Stimulated activated CD8-positive, alpha-beta memory T cell treated with anti-CD3 and anti-CD28 coated beads, Interleukin-12 subunit alpha, Interleukin-12 subunit beta, amount 100 ng/mL, for 1 hour (primary cell): ENCODE results near the gene COL4A6.

Experiments used
- DNase-seq: peaks from one replicate; pipeline ENCODE4 v3.0.0-alpha.2; 2020; ENCODE audit warnings: low read depth

COL4A6 gene

DNA sequence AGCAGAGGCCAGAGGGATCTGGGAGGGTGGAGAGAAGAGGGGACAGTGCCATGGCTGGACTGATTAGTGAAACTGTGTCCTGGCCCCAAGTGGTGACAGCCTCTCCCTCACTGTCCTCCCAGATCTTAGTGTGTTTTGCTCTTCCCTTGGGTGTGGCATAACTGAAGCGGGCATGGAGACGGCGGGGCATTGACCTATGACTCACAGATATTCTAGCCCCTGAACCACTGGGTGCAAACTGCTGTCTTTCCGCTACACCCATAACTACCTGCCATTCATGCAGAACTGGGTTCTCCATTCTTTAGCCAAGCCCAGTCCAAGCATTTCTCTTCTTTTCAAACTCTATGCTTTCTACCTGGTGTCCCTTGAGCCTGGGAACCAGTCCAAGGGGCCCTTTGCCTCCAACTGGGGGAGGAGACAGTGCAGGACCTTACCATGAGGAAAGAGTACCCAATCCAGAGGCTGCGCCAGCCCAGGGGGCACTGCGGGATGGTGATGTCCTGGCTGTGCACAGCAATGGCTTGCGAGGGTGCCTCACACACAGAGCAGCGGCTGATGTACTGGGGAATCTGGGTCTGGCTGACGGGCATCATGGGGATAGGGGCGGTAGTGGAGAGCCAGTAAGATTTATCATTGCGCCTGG, 279.1 kb downstream of the COL4A6 start:
- no peak for DNase-seq

DNA sequence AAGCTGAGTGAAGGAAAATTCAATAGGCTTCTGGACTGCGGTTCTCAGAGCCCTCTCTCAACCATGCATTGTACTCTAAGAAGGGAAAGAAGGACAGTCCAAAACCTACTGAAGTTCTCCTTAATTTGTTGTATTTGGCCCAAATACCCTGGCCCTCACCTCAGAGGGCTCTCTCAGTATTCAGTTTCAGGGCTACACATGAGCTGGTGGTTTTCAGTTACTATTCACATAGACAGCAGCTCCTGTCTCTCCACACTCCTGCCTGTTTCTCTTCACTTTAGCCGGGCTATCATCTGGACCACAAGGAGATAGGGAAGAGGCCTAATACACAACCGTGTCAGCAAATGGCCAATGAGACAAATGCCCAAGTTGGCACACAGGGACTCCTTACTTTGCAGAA, 280.6 kb downstream of the COL4A6 start:
- no peak for DNase-seq

DNA sequence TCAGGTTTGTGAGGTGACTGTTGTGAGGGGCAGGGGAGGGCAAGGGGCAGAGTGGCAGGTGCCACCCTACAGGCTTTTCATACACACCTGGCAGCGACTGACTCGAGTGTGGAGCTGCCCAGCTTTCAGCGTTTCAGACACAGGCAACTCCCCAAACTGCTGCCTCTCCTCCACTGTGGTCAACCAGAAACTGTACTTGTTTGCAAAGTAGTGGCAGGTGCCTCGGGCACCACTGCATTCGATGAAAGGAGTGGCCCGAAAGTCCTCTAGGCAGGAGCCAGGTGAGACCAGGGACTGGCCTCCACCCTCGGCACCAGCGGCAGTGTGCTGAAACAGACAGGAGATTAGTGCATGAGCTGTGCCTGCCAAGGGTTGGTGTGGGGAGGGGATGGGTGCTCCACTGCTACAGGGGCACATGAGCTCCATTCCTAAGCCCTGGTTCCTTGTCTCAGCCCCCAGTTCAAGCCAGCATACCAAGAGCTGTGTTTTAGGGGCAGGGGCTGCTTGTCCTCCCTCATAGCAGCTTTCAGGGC, 281.2 kb downstream of the COL4A6 start:
- no peak for DNase-seq

DNA sequence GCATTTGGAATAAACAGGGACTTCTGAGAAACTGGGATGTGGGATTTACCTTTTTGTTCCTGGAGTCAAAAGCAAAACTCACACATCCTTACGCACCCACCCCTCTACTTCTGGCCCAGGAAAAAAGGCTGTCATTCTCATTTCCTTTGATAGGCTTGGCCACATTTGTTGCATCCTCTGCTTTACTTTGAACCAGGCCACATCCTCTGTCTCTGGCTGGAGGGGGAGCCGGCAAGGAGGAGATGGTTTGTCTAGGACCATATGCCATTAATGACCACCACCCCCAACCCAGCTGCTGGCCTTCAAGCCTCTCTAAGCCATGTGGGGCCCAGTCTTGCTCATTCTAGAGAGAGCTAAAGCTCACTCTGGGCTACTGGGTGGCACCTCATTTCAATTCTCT, 282.1 kb downstream of the COL4A6 start:
- DNase-seq = no peak

DNA sequence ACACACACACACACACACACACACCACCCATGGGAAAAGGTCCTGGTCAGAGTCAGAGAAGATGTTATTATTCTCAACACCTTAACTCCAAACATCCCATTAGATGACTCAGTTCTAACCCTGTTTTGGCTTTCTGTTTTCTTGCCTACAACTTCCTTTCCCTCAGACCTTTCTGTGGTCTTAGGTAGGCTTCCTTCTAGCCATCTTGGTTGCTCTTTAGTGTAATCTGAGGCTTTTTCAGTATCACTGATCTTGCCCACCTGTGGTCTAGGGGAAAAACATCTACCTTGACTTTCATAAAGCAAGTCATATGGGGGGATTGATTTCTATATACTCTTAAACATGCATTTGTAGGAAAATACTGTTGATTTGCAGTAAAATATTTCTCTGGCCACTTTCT, 289.7 kb downstream of the COL4A6 start:
- no peak for DNase-seq

DNA sequence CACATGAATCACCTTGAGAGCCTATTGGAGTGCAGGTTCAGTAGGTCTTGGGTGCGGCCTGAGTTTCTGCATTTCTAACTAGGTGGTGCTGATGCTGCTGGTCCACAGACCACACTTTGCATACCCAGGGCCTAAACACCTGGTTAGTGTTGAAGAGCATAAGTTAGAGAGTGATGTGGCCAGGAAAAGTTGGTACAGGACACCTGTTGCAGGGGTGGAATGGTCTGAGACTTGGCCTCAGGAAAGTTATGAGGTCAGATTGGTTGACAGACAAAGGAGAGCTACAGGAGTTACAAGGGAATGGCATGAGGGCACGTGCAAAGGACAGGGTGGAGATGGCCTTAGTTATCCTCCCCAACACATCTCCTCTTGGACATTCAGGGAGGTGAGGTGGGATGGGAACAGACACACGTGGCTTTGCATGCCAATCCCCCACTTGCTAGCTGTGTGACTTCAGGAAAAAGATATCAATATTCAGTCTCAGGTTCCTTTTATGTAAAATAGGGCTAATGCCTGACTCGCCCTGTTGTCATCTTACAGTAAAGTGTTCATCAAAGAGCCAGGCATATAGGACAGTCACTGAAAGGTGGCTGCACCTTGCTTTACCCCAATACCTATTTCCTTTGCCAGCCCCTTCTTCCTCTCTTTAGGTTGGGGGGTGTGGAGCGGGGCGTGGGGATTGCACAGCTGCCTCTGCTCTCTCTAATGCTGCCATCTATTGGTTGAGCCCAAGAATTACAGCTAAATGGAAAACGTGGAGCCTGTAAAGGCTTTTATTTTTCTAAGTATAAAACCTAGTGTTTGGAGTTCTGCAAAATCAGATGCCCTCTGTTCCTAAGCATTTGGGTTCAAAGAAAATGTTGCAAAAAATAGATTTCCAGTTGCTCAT, 299.2 kb downstream of the COL4A6 start:
- no peak for DNase-seq

DNA sequence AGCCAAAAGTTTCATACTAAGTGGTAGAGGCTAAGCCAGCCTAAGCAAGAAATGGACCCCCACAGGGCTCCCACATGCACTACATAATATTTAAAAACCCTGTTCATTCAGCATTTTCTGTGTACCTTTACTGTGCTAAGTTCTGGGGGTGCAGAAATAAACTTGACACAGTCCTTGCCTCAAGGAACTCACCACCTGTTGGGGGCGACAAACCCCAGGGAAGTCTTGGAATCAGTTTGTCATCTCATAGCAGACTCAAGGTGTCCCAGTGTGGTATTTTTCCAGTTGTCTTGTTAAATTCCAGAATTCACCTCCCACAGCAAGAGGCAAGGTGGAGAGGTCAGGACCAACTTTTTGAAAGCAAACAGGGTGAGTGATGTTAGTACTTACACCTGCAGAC, 303.5 kb downstream of the COL4A6 start:
- no peak for DNase-seq

DNA sequence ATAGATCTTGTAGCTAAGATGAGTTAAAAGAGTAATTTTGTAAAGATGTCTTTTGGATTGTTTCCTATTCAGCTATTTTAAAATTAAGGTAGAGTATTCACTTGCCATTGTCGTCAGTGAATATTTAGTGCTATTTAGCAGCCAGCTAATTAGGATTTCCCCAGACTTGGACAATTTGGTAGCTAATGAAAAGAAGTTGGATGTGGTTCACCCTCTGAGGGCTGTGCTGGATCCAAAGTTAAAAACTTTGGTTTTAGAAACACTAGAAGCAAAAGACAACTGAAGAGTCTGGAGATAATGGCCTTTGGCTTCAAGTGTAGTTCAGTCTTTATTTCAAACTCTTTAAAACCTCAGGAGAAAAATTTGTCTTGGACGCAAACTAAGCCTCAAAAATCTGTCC, 305.3 kb downstream of the COL4A6 start:
- DNase-seq = no peak

DNA sequence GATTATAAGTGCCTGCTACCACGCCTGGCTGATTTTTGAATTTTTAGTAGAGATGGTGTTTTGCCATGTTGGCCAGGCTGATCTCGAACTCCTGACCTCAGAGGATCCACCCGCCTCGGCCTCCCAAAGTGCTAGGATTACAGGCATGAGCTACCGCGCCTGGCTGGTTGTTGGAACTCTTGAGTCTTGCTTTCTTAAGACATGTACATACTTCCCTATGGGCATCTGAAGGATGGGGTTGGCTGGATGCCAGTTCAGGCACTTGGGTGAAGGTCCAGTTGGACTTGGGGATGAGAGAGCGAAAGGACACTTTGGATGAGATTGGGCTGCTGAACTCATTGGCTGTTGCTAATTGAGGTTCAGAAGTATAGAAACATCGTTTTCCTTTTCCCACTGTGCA, 306.2 kb downstream of the COL4A6 start:
- no peak for DNase-seq

DNA sequence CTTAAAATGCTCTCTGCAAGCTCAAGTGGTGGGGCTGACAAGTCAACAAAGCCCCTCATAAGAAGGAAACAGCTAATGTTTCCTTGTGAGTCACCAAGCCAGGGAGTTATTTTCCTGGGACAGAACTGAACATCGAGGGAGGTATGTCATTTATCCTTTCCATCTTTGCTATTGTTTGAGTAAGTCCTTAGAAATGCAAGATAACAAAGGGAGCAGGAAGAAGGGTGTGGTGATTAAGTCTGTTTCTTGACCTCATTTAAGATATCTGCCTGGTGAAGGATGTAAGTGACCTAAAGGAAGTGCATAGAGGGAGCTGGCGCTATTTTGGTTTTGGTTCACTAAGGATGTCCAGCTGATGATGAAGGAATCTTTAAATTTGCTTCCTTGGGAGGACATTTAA, 306.8 kb downstream of the COL4A6 start:
- no peak for DNase-seq

DNA sequence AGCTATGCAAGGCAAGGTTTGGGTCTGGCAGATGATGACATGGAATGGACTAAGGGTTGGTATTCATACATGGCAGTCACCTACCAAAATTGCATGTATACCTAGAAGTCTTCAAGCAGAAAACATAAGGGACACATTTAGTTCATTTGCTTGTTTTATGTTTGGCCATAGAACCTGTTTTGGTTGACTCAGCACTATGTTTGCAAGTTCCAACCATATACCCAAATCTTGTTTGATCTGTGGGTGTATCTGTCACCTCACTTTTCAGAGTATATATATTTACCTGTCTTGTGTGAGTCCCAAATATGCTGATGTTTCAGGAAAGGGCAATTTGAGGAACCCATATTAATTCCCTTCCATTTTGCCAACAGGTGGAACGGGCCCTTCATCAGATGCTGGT, 307.3 kb downstream of the COL4A6 start:
- DNase-seq = no peak

DNA sequence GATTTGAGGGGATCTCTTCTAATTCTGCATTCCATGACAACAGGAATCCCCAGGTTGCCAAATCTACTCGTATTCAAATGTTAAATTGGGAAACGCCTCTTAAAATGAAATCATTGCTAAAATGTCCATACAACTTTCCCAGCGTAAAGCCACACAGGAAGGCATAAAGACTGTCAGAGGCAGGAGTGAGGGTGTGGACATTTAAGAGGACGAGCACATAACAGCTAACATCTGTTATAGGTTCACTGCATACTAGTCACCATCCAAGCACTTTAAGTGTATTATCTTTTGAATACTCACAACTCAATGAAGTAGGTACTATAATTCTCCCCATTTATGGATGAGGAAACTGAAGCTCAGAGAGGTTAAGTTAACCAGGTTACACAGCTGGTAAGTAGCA, 311.1 kb downstream of the COL4A6 start:
- no peak for DNase-seq

DNA sequence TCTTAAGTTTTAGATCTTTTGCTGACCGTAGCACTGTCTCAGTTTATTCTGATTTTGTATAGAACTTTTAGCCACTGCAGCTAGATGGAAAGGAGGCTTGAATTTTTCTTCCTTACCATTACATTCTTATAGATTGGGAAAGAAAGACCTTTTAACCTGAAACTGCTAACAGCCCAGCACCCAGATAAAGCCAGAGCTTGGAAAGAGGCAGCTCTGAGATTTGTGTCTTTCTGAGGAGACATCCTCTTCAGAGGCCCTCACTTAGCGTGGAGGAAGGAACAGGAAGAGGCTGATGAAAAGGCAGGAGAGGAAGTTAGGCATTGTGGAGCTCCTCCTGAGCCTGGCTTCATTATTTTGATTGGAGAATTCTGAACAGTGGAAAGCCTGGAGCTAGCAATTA, 311.6 kb downstream of the COL4A6 start:
- no peak for DNase-seq

DNA sequence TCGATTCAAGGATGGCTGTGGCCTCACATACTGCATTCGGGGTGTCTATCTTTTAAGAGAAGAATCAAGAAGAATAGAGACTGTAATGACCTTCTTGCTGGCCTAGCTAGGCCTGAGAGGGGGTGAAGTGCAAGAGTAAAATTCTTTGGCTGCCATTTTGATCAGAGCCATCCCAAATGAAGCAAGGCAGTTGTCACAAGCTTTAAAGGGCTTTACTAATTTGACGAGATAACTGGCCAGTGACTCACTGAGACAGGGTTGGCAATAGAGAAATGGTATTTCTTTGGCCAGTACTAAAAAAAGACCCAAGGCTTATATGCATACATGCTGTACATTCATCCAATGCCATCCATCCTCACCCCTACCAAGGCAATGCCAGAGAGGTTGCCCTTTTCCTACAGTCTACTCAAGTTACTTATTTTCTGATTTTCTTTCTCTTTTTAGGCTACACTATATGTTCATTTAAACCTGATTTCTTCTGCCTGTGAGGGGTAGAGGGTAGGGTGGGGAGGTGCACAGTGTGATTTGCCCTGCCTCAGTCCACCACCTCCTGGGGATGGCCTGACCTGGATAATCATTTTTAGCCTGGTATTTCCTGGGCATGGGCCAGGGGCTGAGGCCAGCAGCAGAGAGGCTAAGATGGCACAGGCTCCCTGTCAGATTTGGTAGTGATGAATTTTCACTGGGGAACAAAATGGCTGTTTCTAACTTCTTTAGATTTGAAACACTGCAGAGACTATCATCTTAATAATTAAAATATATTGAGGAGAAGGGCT, 314.4 kb downstream of the COL4A6 start:
- no peak for DNase-seq

DNA sequence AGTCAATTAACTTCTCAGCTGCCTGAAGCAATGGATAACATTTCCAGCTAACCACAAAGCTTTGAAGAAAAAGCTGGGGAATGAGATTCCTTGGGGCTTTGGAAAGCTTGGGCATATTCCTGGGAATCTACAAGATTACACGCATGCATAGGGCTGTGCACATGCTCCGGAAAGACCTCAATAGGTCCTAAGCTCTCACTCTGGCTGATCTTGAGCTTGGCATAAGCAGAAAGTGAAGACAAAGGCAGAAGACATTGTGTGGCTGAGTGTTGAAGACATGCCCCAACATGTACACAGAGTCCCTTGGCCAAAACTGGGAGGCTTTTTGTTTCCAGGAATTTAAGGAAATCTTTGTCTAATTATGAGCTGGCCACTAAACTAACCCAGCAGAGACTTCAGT, 315.5 kb downstream of the COL4A6 start:
- DNase-seq = no peak

DNA sequence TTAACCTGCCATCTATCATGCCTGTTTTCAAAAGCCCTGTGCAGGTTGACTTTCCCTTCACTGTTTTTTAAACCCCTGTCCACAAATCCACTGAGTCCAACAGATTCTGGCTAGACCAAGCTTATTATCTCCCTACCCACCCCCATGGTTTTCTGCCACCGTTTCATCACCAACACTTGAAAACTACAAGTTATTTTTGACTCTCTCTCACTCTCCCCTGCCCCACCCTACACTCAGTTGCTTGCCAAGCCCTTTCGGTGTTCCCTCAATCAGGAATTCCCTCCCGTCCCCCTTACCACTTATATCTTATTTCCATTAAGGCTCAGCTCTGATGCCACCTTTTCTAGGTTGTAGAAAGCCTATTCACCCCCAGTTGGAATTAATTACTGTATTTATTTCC, 316.9 kb downstream of the COL4A6 start:
- DNase-seq = no peak

DNA sequence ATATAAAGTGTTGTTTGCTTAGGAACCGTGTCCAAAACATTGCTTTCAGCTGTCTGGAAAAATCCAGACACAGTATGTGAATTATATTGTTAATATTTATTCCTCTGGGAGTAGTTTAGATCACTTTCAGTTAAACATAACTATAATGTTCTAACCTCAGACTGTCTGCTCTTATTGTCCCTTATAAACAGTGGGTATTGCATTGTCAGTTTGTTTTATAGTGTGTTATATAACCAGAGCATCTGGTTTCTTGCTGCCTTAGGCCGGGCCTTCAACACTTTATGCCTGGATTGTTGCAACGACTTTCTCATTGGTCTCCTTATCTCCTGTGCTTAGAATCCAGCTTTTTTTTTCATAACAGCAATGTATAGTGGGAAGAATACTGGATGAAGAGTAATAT, 320.2 kb downstream of the COL4A6 start:
- DNase-seq = no peak

DNA sequence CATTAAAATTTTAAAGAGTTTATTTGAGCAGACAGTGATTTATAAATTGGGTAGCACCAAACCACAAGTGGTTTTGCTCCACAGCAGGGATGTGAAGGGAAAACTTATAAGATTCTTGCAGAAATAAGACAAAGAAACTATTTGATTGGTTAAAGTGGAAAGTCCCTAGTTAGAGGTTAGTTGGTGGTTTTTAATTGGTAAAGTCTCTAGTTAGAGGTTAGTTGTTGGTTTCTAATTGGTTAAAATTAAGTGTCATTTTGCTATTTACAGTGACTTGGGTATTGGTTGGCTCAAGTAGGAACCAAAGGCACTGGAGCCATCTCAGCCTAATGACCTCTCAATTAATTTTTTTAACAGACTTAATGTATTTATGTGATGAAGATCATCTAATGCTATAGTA, 323.7 kb downstream of the COL4A6 start:
- no peak for DNase-seq
